DMS153 treated with DMSO at 0.1 percent for 48 hours (cell line): ENCODE measurements around the gene PPARG.

Experiments used
- DNase-seq: peaks from one replicate; lab custom pipeline; 2025; ENCODE audit not compliant: unreplicated experiment; lab: John Stamatoyannopoulos, UW

The PPARG gene

GRCh38 chr3:12408984-12409683, 120.3 kb downstream of the PPARG start:
- no peak for DNase-seq

- no peak for DNase-seq
Observed at GRCh38 chr3:12409684-12410596, 121.1 kb downstream of the PPARG start.

GRCh38 chr3:12413721-12414255, 124.9 kb downstream of the PPARG start:
- no peak for DNase-seq

- DNase-seq, result no peak
Observed at GRCh38 chr3:12415014-12415680, 126.3 kb downstream of the PPARG start.

DNA sequence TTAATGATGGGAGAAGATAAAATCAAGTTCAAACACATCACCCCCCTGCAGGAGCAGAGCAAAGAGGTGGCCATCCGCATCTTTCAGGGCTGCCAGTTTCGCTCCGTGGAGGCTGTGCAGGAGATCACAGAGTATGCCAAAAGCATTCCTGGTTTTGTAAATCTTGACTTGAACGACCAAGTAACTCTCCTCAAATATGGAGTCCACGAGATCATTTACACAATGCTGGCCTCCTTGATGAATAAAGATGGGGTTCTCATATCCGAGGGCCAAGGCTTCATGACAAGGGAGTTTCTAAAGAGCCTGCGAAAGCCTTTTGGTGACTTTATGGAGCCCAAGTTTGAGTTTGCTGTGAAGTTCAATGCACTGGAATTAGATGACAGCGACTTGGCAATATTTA, 127.9 kb downstream of the PPARG start:
- no peak for DNase-seq

DNA sequence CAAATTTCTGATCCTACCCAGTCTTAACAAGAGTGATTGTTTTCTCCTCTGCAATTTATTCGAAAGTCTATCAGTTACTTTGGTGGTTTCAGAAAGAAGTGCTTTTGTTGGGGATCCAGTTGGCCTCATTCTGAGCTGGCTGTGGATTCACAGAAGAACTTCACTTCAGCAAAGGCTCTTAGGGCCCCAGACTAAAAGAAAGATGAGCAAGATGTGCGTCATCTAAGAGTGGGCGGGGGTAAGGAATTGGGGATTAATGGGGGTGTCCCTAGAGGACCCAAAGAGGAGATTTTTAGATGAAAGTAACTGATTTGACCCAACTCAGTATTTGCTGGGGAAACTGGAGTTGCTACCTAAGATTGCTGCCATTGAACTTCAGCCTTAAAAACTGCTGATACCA, 131.5 kb downstream of the PPARG start:
- no peak for DNase-seq

GRCh38 chr3:12421132-12421531, 132.3 kb downstream of the PPARG start:
- no peak for DNase-seq

- no peak for DNase-seq
Observed at GRCh38 chr3:12423131-12423530, 134.3 kb downstream of the PPARG start.

DNA sequence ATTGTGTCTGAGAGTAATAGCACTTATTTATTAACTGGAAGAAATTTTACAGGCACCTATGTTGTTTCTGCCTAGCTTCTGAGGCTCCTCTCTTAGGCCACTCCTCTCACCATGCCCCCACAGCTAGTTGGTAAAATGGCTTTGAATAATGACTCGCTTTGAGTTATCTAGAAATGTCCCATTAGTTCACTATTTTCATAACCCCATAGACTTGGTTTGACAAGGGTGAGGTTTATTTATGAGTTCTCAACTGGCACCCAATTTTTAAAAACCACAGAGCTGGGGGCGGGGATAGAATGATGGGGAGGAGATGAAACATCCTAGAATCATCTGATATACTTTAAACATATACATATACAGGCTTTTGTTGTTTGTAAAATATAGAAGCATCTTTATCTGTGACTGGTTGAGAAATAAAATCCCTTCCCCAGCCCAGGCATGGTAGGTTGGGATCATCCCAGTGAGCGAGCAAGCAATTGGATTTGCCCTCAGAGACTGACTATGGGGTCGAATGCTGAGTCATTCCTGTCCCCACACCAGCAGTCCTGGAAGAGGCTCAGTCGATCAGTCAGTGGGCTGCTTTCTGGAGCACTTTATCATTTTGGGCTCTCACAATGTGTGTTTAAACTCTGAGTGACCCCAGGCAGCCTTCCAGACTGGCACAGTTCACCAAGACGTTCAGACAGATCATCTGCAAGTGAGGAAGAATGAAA, 135.2 kb downstream of the PPARG start:
- DNase-seq, result no peak

GRCh38 chr3:12424635-12425319, 135.9 kb downstream of the PPARG start:
- no peak for DNase-seq

GRCh38 chr3:12425850-12426579, 137.1 kb downstream of the PPARG start:
- no peak for DNase-seq

DNA sequence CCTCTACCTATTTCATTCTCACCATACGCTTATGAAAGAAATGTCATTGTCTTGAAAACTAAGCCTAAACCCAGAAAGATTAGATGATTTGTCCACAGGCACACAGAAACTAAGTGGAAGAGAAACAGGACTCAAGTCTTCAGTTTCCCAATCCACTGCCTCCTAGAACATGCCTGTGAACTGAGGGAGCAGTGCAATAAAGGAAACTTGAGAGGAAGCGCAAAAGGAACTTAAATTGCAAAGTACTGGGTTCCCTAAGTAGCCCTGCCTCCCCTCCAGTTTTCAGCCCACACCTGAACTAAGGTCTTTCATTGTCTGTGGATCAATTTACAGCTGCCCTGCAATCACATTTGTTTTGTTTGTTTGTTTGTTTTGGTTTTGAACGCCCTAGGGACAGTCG, 138.7 kb downstream of the PPARG start:
- DNase-seq, result no peak

GRCh38 chr3:12428126-12428525, 139.3 kb downstream of the PPARG start:
- DNase-seq, result no peak

DNA sequence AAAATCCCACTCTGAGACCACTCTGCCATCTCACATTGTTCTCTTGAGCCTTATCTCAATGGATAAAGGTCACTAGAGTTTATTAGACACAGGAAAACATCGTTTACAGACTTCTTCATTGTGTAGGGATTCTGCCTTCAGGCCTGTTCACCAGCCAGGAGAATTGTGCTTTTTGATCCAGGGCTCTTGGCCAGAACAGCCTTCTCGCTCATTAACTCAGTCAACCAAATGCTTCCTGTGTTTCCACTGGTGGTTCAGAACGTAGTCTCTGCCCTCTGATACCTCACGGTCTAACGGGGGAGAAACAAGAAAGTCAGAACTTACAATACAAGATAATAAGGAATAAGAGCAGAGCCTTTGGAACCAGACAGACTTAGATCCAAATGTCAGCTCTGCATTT, 141.2 kb downstream of the PPARG start:
- no peak for DNase-seq

- no peak for DNase-seq
Observed at GRCh38 chr3:12433823-12434222, 145.0 kb downstream of the PPARG start.

- no peak for DNase-seq
Observed at GRCh38 chr3:12436514-12437220, 147.8 kb downstream of the PPARG start.

- no peak for DNase-seq
Observed at GRCh38 chr3:12437221-12437605, 148.3 kb downstream of the PPARG start.

DNA sequence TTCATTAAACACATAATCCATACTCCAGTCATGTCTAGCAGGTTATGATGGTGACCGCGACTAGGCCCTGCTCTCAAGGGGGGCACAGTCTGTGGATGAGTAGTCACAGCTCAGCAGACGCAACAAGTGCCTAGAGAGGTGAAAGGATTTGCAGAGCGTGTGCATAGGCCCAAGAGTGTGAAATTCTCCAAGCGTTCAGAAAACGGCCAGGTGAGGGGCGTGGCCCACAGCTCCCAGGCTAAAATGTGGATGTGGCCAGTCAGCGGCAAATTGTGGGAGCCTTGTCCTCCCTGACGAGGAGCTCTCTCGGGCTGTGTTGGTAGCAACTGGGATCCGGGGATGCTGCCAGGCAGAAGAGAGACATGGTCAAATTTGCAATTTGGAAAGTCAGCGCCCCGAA, 149.0 kb downstream of the PPARG start:
- no peak for DNase-seq

DNA sequence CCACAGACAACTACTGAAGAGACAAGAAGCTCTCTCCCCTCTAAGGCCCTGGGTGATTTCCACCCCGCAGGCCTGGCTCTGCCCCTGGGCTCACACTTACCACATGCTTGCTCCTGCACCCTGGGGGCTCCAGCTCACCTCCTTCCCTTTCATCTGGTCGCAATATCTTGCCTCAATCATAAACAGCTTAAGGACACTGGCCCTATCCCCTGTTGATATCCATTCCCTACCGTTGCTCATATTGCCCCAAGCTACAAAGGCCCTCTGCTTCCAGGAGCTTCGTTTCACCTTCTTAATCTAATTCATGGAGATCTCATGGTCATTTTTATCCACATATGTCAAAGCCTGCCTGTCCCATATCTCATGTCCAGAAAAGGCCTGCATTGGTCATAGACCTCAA, 149.4 kb downstream of the PPARG start:
- DNase-seq, result no peak
